Gastrocnemius medialis (tissue), 4 donors: ENCODE measurements around the gene TGFB3. TPM values are rescaled to one million over a fixed set of nuclear protein-coding genes. Genes with fewer than 3 reads are reported as not detected.

Experiments used
- ATAC-seq, 2 donors: fragments of 150-250 bp; one replicate each; pipeline ENCODE4 v1.9.1; 2016
- DNase-seq, 2 donors: peaks; one replicate each; pipeline ENCODE4 v3.0.0-alpha.2; 2019
- H3K27ac ChIP-seq, 4 donors: fragments of 200-600 bp; sonication (generic); 1 replicate in 1 of 4; 2 replicates in 3 of 4; pipeline ENCODE4 v1.5.1; 2016 to 2018; ENCODE audit warnings: mild to moderate bottlenecking in 2 of 4, moderate library complexity in 1 of 4
- H3K27me3 ChIP-seq, 3 donors: fragments of 200-600 bp; sonication (generic) in 2 of 3; 1 replicate in 1 of 3; 2 replicates in 2 of 3; pipeline versions ENCODE4 v1.5.1 to v1.6.0; 2016 to 2019; ENCODE audit warnings: mild to moderate bottlenecking in 1 of 3, moderate library complexity in 1 of 3
- H3K36me3 ChIP-seq, 2 donors: fragments of 200-600 bp; sonication (generic) in 1 of 2; one replicate each; pipeline ENCODE4 v1.5.1; 2017 to 2018
- H3K4me1 ChIP-seq, 2 donors: fragments of 200-600 bp; sonication (generic) in 1 of 2; one replicate each; pipeline ENCODE4 v1.5.1; 2016 to 2017; ENCODE audit warnings: mild to moderate bottlenecking in 2 of 2
- H3K4me3 ChIP-seq, 4 donors: fragments of 200-600 bp; sonication (generic) in 3 of 4; 1 replicate in 1 of 4; 2 replicates in 3 of 4; pipeline ENCODE4 v1.5.1; 2016 to 2019; ENCODE audit warnings: mild to moderate bottlenecking in 2 of 4
- H3K9me3 ChIP-seq, 3 donors: fragments of 200-600 bp; sonication (generic) in 2 of 3; 1 replicate in 1 of 3; 2 replicates in 2 of 3; pipeline ENCODE4 v1.5.1; 2016 to 2019
- POLR2A ChIP-seq, 2 donors: fragments of 450-650 bp; IDR thresholded peaks; one replicate each; pipeline ENCODE4 v1.6.1; 2017; ENCODE audit warnings: antibody characterized with exemption in 2 of 2, mild to moderate bottlenecking in 2 of 2, moderate library complexity in 2 of 2
- in situ Hi-C, 4 donors: fragments of 200-750 bp; cut with MboI; loops; one replicate each; pipeline versions ENCODE4 v1.15.0 to v1.8.0; 2017; ENCODE audit warnings: low sequenced_read_pairs in 4 of 4
- intact Hi-C: fragments of 100-400 bp; cut with DNase I; formaldehyde crosslinking; loops from one replicate; pipeline ENCODE4 v1.15.1; 2023; ENCODE audit warnings: low total_unique reads
- total RNA-seq, 4 donors: library from RNA; depleted of rRNA; stranded (reverse); fragments of >200 nt; gene quantifications; one replicate each; pipeline versions ENCODE4 v1.1.0 to v1.2.3, GENCODE V29; 2016
- TF ChIP-seq, protein P1 (sequence below), 5 experiments: fragments of 450-650 bp in 3 of 5; fragments of 200-600 bp in 2 of 5; sonication (generic) in 2 of 5; IDR thresholded peaks in 4 of 5; conservative IDR thresholded peaks in 1 of 5; 1 replicate in 4 of 5; 2 replicates in 1 of 5; pipeline ENCODE4 v1.5.1; 2016 to 2019; ENCODE audit warnings: antibody characterized with exemption in 5 of 5, mild to moderate bottlenecking in 3 of 5, moderate library complexity in 3 of 5

The TGFB3 gene
- total RNA-seq, 4 donors from 2014 or later, result 28.3 to 102 (median 60.8) TPM

DNA sequence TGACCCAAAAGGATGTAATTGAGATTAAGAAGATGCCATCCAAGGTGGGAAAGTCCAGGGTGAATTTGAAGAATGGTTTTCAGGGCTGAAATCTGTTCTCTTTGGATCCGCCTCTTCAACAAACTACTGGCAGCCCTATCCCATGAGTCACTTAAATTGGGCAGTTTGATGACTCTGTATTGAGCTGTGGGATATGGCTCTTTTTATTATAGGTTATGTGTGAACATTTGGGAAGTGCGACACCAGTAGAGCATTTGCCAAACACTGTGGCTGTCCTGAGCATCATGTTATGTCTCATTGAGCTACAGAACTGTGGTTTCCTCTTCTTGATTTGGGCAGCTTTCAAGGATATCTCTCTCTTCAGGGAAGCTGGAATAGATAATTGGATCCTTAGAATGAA, 26.1 kb upstream of the TGFB3 start:
- in situ Hi-C loops, result no loop called here
- intact Hi-C loops, result no loop called here
- Histone ChIP-seq H3K4me3 (no peak overlapping the region), H3K27me3 (no peaks in the 10 kb centered on the region), H3K4me1 (peaks cover 12 to 13% of the 10 kb centered on the region in 2 donors), H3K9me3 (no peaks in the 10 kb centered on the region), H3K36me3 (peaks cover 0 to 28% of the 10 kb centered on the region in 2 donors), H3K27ac (no peak overlapping the region)
- DNase-seq, result no peak
- no peak for TF ChIP-seq POLR2A (IDR thresholded peaks at IDR 0.05)
- TF ChIP-seq, protein P1, sequence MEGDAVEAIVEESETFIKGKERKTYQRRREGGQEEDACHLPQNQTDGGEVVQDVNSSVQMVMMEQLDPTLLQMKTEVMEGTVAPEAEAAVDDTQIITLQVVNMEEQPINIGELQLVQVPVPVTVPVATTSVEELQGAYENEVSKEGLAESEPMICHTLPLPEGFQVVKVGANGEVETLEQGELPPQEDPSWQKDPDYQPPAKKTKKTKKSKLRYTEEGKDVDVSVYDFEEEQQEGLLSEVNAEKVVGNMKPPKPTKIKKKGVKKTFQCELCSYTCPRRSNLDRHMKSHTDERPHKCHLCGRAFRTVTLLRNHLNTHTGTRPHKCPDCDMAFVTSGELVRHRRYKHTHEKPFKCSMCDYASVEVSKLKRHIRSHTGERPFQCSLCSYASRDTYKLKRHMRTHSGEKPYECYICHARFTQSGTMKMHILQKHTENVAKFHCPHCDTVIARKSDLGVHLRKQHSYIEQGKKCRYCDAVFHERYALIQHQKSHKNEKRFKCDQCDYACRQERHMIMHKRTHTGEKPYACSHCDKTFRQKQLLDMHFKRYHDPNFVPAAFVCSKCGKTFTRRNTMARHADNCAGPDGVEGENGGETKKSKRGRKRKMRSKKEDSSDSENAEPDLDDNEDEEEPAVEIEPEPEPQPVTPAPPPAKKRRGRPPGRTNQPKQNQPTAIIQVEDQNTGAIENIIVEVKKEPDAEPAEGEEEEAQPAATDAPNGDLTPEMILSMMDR (IDR thresholded peaks at IDR 0.05 in 4 of 5, conservative IDR thresholded peaks at IDR 0.05 in 1 of 5), result no peak
- ATAC-seq, result no peak

DNA sequence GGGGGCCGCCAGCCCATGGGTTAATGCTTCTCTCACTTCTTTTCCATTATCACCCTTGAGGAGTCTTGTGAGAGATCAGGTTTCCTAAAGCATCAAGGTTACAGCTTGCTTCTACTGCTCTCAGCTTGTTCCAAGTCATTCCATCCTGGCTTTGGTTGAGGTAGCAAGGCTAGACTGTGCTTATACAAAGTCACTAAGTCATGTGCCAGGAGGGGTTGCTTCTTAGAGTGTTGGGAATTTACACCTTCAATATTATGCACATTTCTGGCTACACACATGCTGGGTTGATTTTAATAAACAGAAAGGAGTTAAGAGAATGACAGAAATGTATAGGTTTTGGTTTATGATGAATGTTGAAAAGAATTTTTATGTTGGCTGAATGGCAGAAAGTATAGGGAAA, 25.6 kb upstream of the TGFB3 start:
- no peaks in the 10 kb centered on the region for H3K9me3 ChIP-seq
- TF ChIP-seq, protein P1 (IDR thresholded peaks at IDR 0.05 in 4 of 5, conservative IDR thresholded peaks at IDR 0.05 in 1 of 5), result no peak
- no peak overlapping the region for H3K27ac ChIP-seq
- DNase-seq, result no peak
- intact Hi-C loops (no loop called here), in situ Hi-C loops (no loop called here)
- no peaks in the 10 kb centered on the region for H3K27me3 ChIP-seq
- no peak for ATAC-seq
- no peak overlapping the region for H3K4me3 ChIP-seq
- peaks cover 7 to 8% of the 10 kb centered on the region in 2 donors for H3K4me1 ChIP-seq
- H3K36me3 ChIP-seq, result peaks cover 0 to 28% of the 10 kb centered on the region in 2 donors

DNA sequence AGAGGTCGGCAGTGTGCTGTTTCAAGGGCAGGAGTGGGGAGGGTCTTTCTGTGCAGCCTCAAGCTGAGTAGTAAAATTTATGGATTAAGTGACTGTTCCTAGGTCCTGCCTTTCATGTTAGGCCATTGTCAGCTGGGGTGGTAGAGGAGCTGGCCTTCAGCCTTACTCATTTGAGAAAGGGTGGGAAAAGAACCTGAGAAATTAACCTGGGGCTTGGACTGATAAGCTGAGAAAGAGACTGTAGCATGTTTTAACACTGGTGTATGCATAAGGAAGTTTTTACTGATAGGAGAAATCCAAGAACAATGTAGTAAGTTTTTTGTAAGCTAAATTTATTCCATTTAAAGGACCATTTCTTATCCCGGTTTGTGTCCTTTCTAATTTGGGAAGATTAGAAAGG, 24.5 kb upstream of the TGFB3 start:
- no peaks in the 10 kb centered on the region for H3K9me3 ChIP-seq
- intact Hi-C loops (no loop called here), in situ Hi-C loops (no loop called here)
- TF ChIP-seq POLR2A (IDR thresholded peaks at IDR 0.05), result no peak
- TF ChIP-seq, protein P1 (IDR thresholded peaks at IDR 0.05 in 4 of 5, conservative IDR thresholded peaks at IDR 0.05 in 1 of 5), result no peak
- DNase-seq (no peak), ATAC-seq (no peak)
- H3K27me3 ChIP-seq, result no peaks in the 10 kb centered on the region
- no peaks in the 10 kb centered on the region for H3K4me1 ChIP-seq
- H3K36me3 ChIP-seq, result peaks cover 0 to 28% of the 10 kb centered on the region in 2 donors
- no peak overlapping the region for H3K27ac ChIP-seq
- H3K4me3 ChIP-seq, result no peak overlapping the region

DNA sequence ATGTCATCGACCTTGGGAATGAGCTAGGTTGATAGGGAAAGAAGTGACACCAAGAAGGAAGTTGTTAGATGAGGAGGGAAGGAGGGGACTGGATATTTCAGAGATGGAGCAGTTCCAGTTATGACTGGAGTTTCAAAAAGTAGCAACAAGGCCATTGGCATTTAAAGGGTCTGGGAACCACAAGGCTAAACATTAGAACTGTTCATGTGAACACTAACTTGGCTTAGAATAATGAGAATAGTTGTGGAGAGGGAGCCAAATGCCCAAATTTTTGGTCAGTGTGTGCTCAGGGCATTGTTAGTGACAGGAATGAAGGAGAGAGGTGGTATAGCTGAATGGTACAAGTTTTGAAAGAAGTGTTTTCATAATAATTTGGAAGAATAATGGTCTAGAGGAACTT, 20.6 kb upstream of the TGFB3 start:
- H3K36me3 ChIP-seq, result peaks cover 0 to 33% of the 10 kb centered on the region in 2 donors
- TF ChIP-seq POLR2A (IDR thresholded peaks at IDR 0.05), result no peak
- TF ChIP-seq, protein P1 (IDR thresholded peaks at IDR 0.05 in 4 of 5, conservative IDR thresholded peaks at IDR 0.05 in 1 of 5), result no peak
- intact Hi-C loops, result no loop called here

DNA sequence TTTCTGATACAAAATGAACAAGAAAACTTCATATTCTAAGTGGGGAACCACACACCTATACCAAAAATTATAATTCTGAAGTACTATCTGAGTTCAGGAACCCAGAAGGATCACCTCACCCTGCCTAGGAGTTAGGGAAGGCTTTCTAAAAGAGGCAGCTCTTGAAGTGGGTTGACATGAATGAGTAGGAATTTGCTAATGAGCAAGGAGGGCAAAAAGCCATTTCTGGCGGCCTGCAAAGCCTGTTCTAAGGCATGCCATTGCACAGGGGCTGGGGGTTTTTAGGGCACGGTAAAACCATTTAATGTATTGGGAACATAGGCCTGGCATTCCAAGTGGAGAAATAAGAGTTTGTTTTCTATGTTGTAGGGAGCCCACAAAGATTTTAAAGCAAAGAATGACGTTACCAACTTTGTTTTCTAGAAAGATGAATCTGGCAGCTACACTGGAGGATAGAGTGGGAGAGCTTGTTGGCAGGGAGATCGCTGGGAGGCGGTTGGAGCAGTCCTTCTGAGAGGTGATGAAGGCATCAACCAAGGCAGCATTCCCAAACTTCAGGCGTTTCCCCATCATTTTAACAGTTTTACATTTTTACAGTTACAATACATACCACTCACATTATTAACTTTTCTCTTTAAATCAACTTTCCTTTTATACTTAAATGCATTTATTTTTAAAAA, 17.9 kb upstream of the TGFB3 start:
- in situ Hi-C loops, result no loop called here
- TF ChIP-seq, protein P1 (IDR thresholded peaks at IDR 0.05 in 4 of 5, conservative IDR thresholded peaks at IDR 0.05 in 1 of 5), result no peak
- TF ChIP-seq POLR2A (IDR thresholded peaks at IDR 0.05), result no peak
- no peak for ATAC-seq
- no peak for DNase-seq
- Histone ChIP-seq H3K9me3 (no peaks in the 10 kb centered on the region), H3K4me3 (no peak overlapping the region), H3K4me1 (peaks cover 15 to 21% of the 10 kb centered on the region in 2 donors), H3K36me3 (peaks cover 0 to 18% of the 10 kb centered on the region in 2 donors), H3K27me3 (no peaks in the 10 kb centered on the region), H3K27ac (no peak overlapping the region)
- intact Hi-C loops, result no loop called here

More for the DNA sequence above, 20.6 kb upstream of the TGFB3 start:
- no peaks in the 10 kb centered on the region for H3K4me1 ChIP-seq
- H3K27ac ChIP-seq, result no peak overlapping the region
- H3K9me3 ChIP-seq, result no peaks in the 10 kb centered on the region
- DNase-seq, result no peak
- H3K27me3 ChIP-seq, result no peaks in the 10 kb centered on the region
- no peak overlapping the region for H3K4me3 ChIP-seq
- in situ Hi-C loops, result no loop called here
- no peak for ATAC-seq
